Measurements from ENCODE around the gene NECAP2.

- TF ChIP-seq CEBPB (IDR thresholded peaks at IDR 0.05; ENCODE audit: borderline replicate concordance in 1 of 2, low read depth in 2 of 2, low read length in 2 of 2) (no peak), HDAC2 (IDR thresholded peaks at IDR 0.05) (no peak), ETV6 (conservative IDR thresholded peaks at IDR 0.05 in 1 of 2, IDR thresholded peaks at IDR 0.05 in 1 of 2; ENCODE audit: borderline replicate concordance in 1 of 2, low read depth in 1 of 2) (no peak), STAT1 (conservative IDR thresholded peaks at IDR 0.05) (no peak), RELA (IDR thresholded peaks at IDR 0.05; ENCODE audit: borderline replicate concordance, partially characterized antibody) (no peak), EZH2 (IDR thresholded peaks at IDR 0.05; ENCODE audit: borderline replicate concordance, control insufficient read depth, low read depth, low read length) (no peak), ZBTB40 (IDR thresholded peaks at IDR 0.05; ENCODE audit: borderline replicate concordance) (no peak), NRF1 (conservative IDR thresholded peaks at IDR 0.05; ENCODE audit: low read depth, low read length) (0 out of 2 replicates have a peak, but pooled peaks have one; percentile 37), CTCF (IDR thresholded peaks at IDR 0.05 in 2 of 3, conservative IDR thresholded peaks at IDR 0.05 in 1 of 3; ENCODE audit: control insufficient read depth in 2 of 3, extremely low read depth in 1 of 3, insufficient read depth in 1 of 3, low read depth in 3 of 3, low read length in 3 of 3) (peak in 1 of 3 experiments; percentile 26; a peak in 2 of 6 replicates), BRCA1 (IDR thresholded peaks at IDR 0.05; ENCODE audit: low read depth, low read length) (no peak), CUX1 (IDR thresholded peaks at IDR 0.05; ENCODE audit: insufficient replicate concordance, low read depth, low read length) (no peak), ASH2L (IDR thresholded peaks at IDR 0.05; ENCODE audit: borderline replicate concordance, low read depth) (no peak), SIN3A (IDR thresholded peaks at IDR 0.05; ENCODE audit: low read depth, low read length) (no peak), RB1 (IDR thresholded peaks at IDR 0.05; ENCODE audit: borderline replicate concordance) (no peak)
These were observed 58.3 kb downstream of the NECAP2 start for GRCh38 chr1:16498573-16499413.

Data from GM12878 (cell line).